Brain microvascular endothelial cell (primary cell): ENCODE data around the gene PARD3.

Source experiments
- DNase-seq: peaks from one replicate; pipeline ENCODE4 v3.0.0-alpha.2; 2020
- H3K27ac ChIP-seq: fragments of 250-450 bp; sonication (Bioruptor Pico); 2 replicates; pipeline ENCODE4 v1.5.1; 2020; ENCODE audit warnings: mild to moderate bottlenecking, moderate library complexity
- H3K27me3 ChIP-seq: fragments of 250-450 bp; sonication (Bioruptor Pico); replicated peaks from 2 replicates; pipeline ENCODE4 v1.5.1; 2020; ENCODE audit warnings: mild to moderate bottlenecking
- H3K36me3 ChIP-seq: fragments of 250-450 bp; sonication (Bioruptor Pico); replicated peaks from 2 replicates; pipeline ENCODE4 v1.5.1; 2020; ENCODE audit warnings: mild to moderate bottlenecking
- H3K4me3 ChIP-seq: 2 replicates; pipeline ENCODE4 v1.5.1; 2011; ENCODE audit warnings: low read depth, mild to moderate bottlenecking, control low read depth, low read length, moderate library complexity
- CTCF ChIP-seq: IDR thresholded peaks from 2 replicates; pipeline ENCODE4 v1.5.1; 2011; ENCODE audit warnings: low read depth, mild to moderate bottlenecking, moderate library complexity, low read length, control low read depth, inconsistent platforms; ENCODE audit errors: missing control alignments
- in situ Hi-C: cut with HindIII; loops from 2 replicates; pipeline ENCODE4 v1.10.0; 2017; ENCODE audit warnings: low sequenced_read_pairs, low pct_ligation_motif_present

PARD3 gene

GRCh38 chr10:34200355-34200901, 614.7 kb downstream of the PARD3 start:
- Histone ChIP-seq H3K4me3 (no peak overlapping the region), H3K27ac (no peak overlapping the region), H3K27me3 (no peaks in the 10 kb centered on the region), H3K36me3 (no peaks in the 10 kb centered on the region)
- in situ Hi-C loops = no loop called here
- no peak for DNase-seq
- no peak for TF ChIP-seq CTCF

- Histone ChIP-seq H3K27me3 (no peaks in the 10 kb centered on the region), H3K27ac (no peak overlapping the region), H3K36me3 (no peaks in the 10 kb centered on the region), H3K4me3 (no peak overlapping the region)
- TF ChIP-seq CTCF = no peak
- in situ Hi-C loops = no loop called here
- no peak for DNase-seq
Measured at GRCh38 chr10:34198953-34199352, 616.1 kb downstream of the PARD3 start.

GRCh38 chr10:34196058-34196433, 619.0 kb downstream of the PARD3 start:
- DNase-seq = no peak
- Histone ChIP-seq H3K27ac (no peak overlapping the region), H3K4me3 (no peak overlapping the region), H3K27me3 (no peaks in the 10 kb centered on the region), H3K36me3 (no peaks in the 10 kb centered on the region)
- TF ChIP-seq CTCF = no peak
- in situ Hi-C loops = no loop called here

- H3K27me3 ChIP-seq = no peaks in the 10 kb centered on the region
- in situ Hi-C loops = no loop called here
- no peak for TF ChIP-seq CTCF
- H3K4me3 ChIP-seq = no peak overlapping the region
- no peak for DNase-seq
- no peaks in the 10 kb centered on the region for H3K36me3 ChIP-seq
- no peak overlapping the region for H3K27ac ChIP-seq
Measured at GRCh38 chr10:34195364-34196057, 619.6 kb downstream of the PARD3 start.

GRCh38 chr10:34193931-34194626, 621.0 kb downstream of the PARD3 start:
- in situ Hi-C loops = no loop called here
- DNase-seq = peak; percentile 27
- no peak overlapping the region for H3K4me3 ChIP-seq

More at GRCh38 chr10:34193931-34194626, 621.0 kb downstream of the PARD3 start:
- no peak overlapping the region for H3K27ac ChIP-seq
- no peak for TF ChIP-seq CTCF
- no peaks in the 10 kb centered on the region for H3K36me3 ChIP-seq
- no peaks in the 10 kb centered on the region for H3K27me3 ChIP-seq
